HG03571 (cell line): ENCODE results near the gene RELA.
"Not testable (repeated sequence)": the region's sequence is repeated elsewhere in the genome, so short reads cannot be mapped to it uniquely, and the experiment has no call there.

Experiments
- ATAC-seq: cut with Tn5 transposase; IDR thresholded peaks from one replicate; pipeline ENCODE4 v1.9.1; 2021; ENCODE audit not compliant: unreplicated experiment

The RELA gene

GRCh38 chr11:65649656-65650546 is 12.8 kb downstream of the RELA start:
- no peak for ATAC-seq

GRCh38 chr11:65648997-65649493 is 13.7 kb downstream of the RELA start:
- no peak for ATAC-seq

GRCh38 chr11:65646958-65647701 is 15.6 kb downstream of the RELA start:
- no peak for ATAC-seq

- no peak for ATAC-seq
These were observed 16.3 kb downstream of the RELA start for GRCh38 chr11:65646288-65646957.

GRCh38 chr11:65645710-65646109 is 17.0 kb downstream of the RELA start:
- no peak for ATAC-seq

GRCh38 chr11:65644837-65645236 is 17.9 kb downstream of the RELA start:
- ATAC-seq: no peak

GRCh38 chr11:65643971-65644370 is 18.7 kb downstream of the RELA start:
- ATAC-seq: no peak

- no peak for ATAC-seq
These were observed 20.6 kb downstream of the RELA start for GRCh38 chr11:65642014-65642671.

GRCh38 chr11:65641297-65642013 is 21.3 kb downstream of the RELA start:
- ATAC-seq: no peak

GRCh38 chr11:65640483-65641296 is 22.0 kb downstream of the RELA start:
- ATAC-seq: peak; percentile 1

- ATAC-seq: peak; percentile 32
These were observed 22.9 kb downstream of the RELA start for GRCh38 chr11:65639623-65640482.

GRCh38 chr11:65639228-65639597 is 23.5 kb downstream of the RELA start:
- ATAC-seq: not testable (repeated sequence)

GRCh38 chr11:65637794-65638419 is 24.8 kb downstream of the RELA start, which contains the start of gene SIPA1:
Gene SIPA1, plus strand, starts transcription at chr11:65638101. Its CDS starts 2,821 bp downstream, at chr11:65640922.
- peak; percentile 35 for ATAC-seq

- ATAC-seq: no peak
These were observed 25.6 kb downstream of the RELA start for GRCh38 chr11:65637032-65637557.

- ATAC-seq: no peak
These were observed 26.3 kb downstream of the RELA start for GRCh38 chr11:65636108-65637031.

GRCh38 chr11:65634905-65635731 is 27.6 kb downstream of the RELA start:
- no peak for ATAC-seq
